Kidney (tissue), 14 donors: ENCODE measurements around the gene DPEP2NB. TPM values are rescaled to one million over a fixed set of nuclear protein-coding genes. Genes with fewer than 3 reads are reported as not detected.

Source experiments
- DNase-seq, 5 donors: peaks; one replicate each; pipeline ENCODE4 v3.0.0-alpha.2; 2013 to 2020
- FAIRE-seq: peaks from 2 replicates; lab custom pipeline; 2012; peaks lifted over from hg19 to GRCh38; lab: Jason Lieb, UNC
- H3K27ac ChIP-seq, 2 donors: one replicate each; pipeline ENCODE4 v1.7.0; 2013; ENCODE audit warnings: low read depth in 2 of 2, low read length in 2 of 2, inconsistent platforms in 1 of 2
- H3K27me3 ChIP-seq: one replicate; pipeline ENCODE4 v1.7.1; 2013; ENCODE audit warnings: low read length, inconsistent platforms; ENCODE audit not compliant: control insufficient read depth, insufficient read depth
- H3K36me3 ChIP-seq, 3 donors: one replicate each; pipeline versions ENCODE4 v1.7.0 to v1.7.1; 2013; ENCODE audit warnings: low read length in 3 of 3, control low read depth in 1 of 3, inconsistent platforms in 1 of 3; ENCODE audit not compliant: insufficient read depth in 3 of 3, control insufficient read depth in 2 of 3
- H3K4me1 ChIP-seq, 3 donors: one replicate each; pipeline versions ENCODE4 v1.7.0 to v1.7.1; 2013; ENCODE audit warnings: low read length in 3 of 3, inconsistent platforms in 1 of 3, low read depth in 1 of 3; ENCODE audit not compliant: control insufficient read depth in 2 of 3, insufficient read depth in 2 of 3
- H3K4me3 ChIP-seq, 3 donors: one replicate each; pipeline versions ENCODE4 v1.7.0 to v1.8.1; 2013; ENCODE audit warnings: low read length in 3 of 3, control low read depth in 1 of 3, inconsistent platforms in 1 of 3
- H3K9ac ChIP-seq, 3 donors: one replicate each; pipeline versions ENCODE4 v1.7.0 to v1.7.1; 2013; ENCODE audit warnings: low read length in 3 of 3, control low read depth in 1 of 3, inconsistent platforms in 1 of 3
- H3K9me3 ChIP-seq, 3 donors: one replicate each; pipeline versions ENCODE4 v1.7.0 to v1.7.1; 2013; ENCODE audit warnings: low read length in 3 of 3, control low read depth in 1 of 3, inconsistent platforms in 1 of 3; ENCODE audit not compliant: control insufficient read depth in 2 of 3, insufficient read depth in 1 of 3
- intact Hi-C: fragments of 100-400 bp; cut with DNase I; formaldehyde crosslinking; loops from one replicate; pipeline ENCODE4 v1.11.1; 2022
- polyA plus RNA-seq: library from polyadenylated mRNA; stranded (reverse); fragments of 350-450 nt; fragmentation: Illumina TruSeq; extraction: RNeasy Lipid Tissue Mini Kit (QIAGEN cat#74804); gene quantifications from one replicate; pipeline ENCODE4 v1.2.3, GENCODE V29; 2014; ENCODE audit warnings: low read depth, low replicate concordance; ENCODE audit not compliant: insufficient read depth
- total RNA-seq: library from RNA; stranded (reverse); fragmentation: NEBNext Ultra II Directional; extraction: Animal tissue kit (Norgen Biotek cat#: 25700); gene quantifications from one replicate; pipeline ENCODE4 v1.2.1, GENCODE V29; 2021
- TF ChIP-seq, protein P1 (sequence below): IDR thresholded peaks from 3 replicates; pipeline ENCODE4 v1.5.1; 2012; ENCODE audit warnings: mild to moderate bottlenecking, moderate library complexity, borderline replicate concordance; ENCODE audit not compliant: insufficient read depth; ENCODE audit errors: extremely low read depth
- donor health status: control.
- donor health status: control.
- donor health status: control.
- donor health status: control.
- donor health status: control.
- donor health status: DM: yes; HTN: yes; CAD: no.
- donor health status: Normal renal cell carcinoma (clear cell type).

DPEP2NB gene
- total and polyA plus RNA-seq, 2 donors from 2014 or later: not detected

DNA sequence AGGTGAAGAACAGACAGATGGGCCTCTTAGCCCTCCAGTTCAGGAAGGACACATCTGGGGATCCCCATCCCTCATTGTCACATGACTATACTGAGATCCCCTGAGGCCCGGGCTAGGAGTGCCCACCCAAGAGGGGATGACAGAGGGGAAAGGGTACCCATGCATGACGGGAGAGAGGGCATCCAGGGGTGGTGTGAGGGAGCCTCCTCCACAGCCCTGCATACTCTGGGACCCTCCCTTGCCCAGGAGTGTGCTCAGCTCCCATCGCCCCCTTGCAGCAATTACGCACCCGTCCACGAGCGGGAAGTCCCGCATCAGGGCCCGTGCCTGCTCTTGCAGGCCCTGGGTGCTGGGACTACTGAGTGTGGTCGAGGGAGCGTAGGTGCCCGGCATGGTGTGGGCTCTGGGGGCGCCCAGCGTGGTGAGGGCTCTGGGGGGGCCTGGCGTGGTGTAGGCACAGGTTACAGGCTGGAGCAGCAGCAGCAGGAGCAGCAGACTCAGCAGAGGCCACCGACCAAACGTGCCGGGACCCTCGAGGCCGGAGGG lies 23.0 kb downstream of the DPEP2NB start:
- DNase-seq (peak in 2 of 5 donors; percentile 10 to 81), FAIRE-seq (no peak)
- Histone ChIP-seq H3K27me3 (no peaks in the 10 kb centered on the region), H3K9ac (peak overlapping the region in 1 of 3 donors; percentile 34), H3K36me3 (no peaks in the 10 kb centered on the region), H3K27ac (no peak overlapping the region), H3K9me3 (no peaks in the 10 kb centered on the region), H3K4me1 (peaks cover 0 to 10% (median 0%) of the 10 kb centered on the region in 3 donors), H3K4me3 (no peak overlapping the region)
- TF ChIP-seq, protein P1, sequence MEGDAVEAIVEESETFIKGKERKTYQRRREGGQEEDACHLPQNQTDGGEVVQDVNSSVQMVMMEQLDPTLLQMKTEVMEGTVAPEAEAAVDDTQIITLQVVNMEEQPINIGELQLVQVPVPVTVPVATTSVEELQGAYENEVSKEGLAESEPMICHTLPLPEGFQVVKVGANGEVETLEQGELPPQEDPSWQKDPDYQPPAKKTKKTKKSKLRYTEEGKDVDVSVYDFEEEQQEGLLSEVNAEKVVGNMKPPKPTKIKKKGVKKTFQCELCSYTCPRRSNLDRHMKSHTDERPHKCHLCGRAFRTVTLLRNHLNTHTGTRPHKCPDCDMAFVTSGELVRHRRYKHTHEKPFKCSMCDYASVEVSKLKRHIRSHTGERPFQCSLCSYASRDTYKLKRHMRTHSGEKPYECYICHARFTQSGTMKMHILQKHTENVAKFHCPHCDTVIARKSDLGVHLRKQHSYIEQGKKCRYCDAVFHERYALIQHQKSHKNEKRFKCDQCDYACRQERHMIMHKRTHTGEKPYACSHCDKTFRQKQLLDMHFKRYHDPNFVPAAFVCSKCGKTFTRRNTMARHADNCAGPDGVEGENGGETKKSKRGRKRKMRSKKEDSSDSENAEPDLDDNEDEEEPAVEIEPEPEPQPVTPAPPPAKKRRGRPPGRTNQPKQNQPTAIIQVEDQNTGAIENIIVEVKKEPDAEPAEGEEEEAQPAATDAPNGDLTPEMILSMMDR: no peak
- intact Hi-C loops: no loop called here

DNA sequence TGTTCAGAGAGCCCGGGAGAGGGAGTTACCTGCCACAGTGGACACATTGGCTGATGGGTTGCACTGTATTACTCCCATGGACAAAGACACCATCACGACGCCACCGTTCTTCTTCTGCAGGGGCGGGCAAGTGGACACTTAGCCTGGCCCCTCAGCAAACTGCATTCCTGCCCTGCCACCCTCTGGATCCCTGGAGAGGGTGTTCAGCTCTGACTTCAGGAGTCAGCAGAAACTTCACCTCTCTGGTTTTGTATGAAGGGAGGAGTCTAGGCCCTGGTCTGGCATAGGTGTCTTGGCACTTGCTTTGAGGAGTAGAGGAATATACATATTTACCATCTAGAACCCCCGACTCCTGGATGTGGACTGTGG lies 25.7 kb downstream of the DPEP2NB start:
- no peaks in the 10 kb centered on the region for H3K9me3 ChIP-seq
- H3K4me1 ChIP-seq: peaks cover 0 to 10% (median 0%) of the 10 kb centered on the region in 3 donors
- H3K27ac ChIP-seq: no peak overlapping the region
- no peaks in the 10 kb centered on the region for H3K27me3 ChIP-seq
- H3K36me3 ChIP-seq: no peaks in the 10 kb centered on the region
- H3K4me3 ChIP-seq: no peak overlapping the region
- no peak overlapping the region for H3K9ac ChIP-seq
- FAIRE-seq: no peak
- no peak for DNase-seq
- TF ChIP-seq, protein P1: no peak
- intact Hi-C loops: no loop called here

DNA sequence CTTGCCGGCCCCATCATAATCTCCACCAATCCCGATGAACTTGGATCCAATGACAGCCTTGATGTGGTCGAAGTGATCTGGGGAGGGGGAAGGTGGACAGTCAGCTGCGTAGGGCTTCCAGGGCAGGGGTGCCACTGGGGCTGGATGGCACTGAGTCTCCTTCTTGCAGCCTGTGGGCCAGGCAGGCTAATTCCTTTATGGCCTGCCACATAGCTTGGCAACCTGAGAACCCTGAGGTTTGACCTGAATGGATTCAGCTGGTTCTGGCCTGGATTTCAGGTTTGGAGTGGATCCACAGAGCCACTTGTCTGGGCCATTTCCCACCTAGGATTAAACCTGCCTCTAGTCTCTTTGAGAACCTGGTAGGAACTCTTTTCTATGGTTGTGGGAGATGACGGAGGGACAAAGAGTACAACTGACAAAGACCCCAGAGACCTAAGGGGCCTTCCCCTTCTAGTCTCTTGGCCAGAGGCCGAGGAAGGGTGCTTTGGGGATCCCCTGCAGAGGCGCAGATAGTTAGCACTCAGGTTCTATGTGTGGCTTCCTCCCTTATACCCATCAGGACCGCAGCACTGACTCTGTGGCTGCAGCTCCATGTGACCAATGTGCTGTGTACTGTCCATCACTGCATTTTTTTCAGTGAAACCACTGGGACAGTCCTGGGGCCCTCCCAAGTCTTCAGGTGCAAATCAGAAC lies 26.2 kb downstream of the DPEP2NB start:
- Histone ChIP-seq H3K27me3 (no peaks in the 10 kb centered on the region), H3K4me1 (peaks cover 0 to 10% (median 0%) of the 10 kb centered on the region in 3 donors), H3K9me3 (no peaks in the 10 kb centered on the region), H3K4me3 (no peak overlapping the region), H3K9ac (no peak overlapping the region), H3K36me3 (no peaks in the 10 kb centered on the region), H3K27ac (no peak overlapping the region)
- intact Hi-C loops: no loop called here
- TF ChIP-seq, protein P1: no peak
- no peak for DNase-seq
- no peak for FAIRE-seq
